HG02970 (cell line): Measurements from ENCODE around the gene USP3.

Experiments used
- ATAC-seq: cut with Tn5 transposase; IDR thresholded peaks from one replicate; pipeline ENCODE4 v1.9.1; 2021; ENCODE audit warnings: mild to moderate bottlenecking, moderate library complexity, moderate number of reproducible peaks; ENCODE audit not compliant: unreplicated experiment, low FRiP score

Gene USP3

DNA sequence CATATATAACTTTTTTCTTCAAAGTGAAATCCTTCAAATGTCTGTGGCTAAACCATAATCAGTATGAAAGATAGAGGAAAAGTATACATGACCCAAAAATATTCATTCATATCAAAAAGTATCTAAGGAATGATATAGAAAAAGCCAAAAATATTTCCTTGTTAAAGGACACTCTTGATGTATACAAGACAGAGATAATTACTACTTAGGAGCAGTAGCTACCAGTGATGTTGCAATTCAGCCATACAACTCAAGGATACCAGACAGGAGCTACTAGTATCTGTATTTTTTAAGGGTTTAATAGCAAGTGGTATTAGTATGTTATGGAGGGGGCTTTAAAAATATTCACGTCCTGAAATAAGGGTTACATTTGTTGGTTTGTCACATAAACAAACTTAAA, 129.8 kb downstream of the USP3 start:
- ATAC-seq, result no peak

DNA sequence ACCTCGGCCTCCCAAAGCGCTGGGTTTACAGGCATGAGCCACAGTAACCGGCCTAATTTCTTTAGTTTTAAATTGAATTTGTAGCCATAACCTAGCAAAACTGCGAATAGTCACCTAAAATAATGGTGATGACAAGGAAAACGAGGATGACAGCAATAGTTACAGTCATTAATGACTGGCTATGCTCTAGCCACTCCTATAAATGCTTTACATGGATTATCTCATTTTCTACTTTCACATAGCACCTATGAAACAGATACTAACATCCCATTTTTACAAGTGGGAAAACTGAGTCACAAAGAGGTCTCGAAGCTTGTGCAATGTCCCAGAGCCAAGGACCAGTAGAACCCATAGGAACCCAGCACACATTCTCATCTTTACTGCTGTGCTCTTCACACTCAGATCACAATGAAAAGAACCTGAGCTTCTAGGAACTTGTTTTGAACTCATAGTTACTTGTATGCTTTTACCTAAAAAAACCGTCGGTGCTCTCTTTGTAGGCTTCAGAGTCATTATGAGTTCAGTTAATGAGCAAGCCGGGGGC, 132.2 kb downstream of the USP3 start:
- ATAC-seq, result no peak

DNA sequence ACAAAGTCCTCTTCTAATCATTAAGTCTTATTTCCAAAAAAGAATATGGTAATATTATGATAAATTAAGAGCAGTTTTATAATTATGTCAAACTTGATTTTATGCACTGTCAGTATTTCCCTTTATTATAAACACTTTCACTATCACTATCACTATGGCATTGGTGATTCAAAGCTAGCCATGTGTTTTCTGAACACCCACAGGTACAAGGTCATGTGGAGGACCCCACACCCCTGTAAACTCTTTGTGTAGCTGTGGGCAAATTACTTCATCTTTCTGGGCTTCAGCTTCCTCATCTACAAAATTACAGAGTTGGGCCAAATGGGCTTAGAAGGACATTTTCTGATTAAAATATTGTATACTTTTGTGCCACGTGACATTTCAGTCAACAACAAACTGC, 134.4 kb downstream of the USP3 start:
- ATAC-seq, result no peak

DNA sequence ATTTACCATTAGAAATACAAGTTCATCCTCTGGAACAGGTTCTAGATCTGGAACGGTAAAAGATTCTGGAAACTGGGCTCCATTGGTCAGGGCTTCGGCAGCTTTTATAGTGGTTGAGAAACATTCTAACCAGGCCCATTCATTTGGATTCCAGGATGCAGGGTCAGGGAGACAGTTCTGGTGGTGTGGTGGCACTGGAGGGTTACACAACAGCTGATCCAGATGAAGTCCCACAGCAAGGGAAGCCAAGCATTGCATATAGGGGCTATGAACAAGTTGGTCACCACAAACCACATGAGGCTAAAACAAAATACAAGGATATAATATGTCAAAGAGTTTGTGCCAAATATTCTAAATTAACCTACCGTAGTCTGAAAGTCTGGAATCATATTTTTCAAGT, 135.8 kb downstream of the USP3 start:
- no peak for ATAC-seq
